ENCODE results near the gene ACER3.

DNA sequence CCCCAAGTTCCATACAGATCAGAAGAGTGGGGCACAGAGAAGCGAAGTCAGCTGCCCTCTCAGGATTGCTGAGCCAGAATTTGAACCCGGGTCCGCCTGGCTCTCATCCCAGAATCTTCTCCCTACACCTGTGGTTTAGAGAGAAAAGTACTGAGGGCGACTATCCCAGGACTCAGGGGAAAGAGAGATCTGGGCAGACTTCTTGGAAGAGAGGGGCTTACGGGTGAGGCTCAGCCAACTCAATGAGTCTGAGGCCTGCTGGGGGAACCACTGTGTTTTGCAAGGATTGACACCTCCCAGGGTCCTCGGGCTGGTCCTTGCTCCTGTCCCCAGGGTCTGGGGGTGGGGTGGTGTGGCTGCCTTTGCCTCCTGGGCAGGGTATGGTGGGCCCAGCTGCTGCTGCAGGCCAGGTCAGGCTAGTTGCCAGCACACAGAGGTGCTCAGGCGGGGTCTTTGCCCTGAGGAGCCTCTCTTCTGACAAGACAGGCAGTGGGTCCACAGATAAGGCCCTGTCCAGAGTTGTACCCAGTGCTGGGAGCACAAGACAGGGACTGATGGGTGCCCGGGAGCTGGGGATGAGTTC, 207.2 kb downstream of the ACER3 start:
- TF ChIP-seq, protein P1, sequence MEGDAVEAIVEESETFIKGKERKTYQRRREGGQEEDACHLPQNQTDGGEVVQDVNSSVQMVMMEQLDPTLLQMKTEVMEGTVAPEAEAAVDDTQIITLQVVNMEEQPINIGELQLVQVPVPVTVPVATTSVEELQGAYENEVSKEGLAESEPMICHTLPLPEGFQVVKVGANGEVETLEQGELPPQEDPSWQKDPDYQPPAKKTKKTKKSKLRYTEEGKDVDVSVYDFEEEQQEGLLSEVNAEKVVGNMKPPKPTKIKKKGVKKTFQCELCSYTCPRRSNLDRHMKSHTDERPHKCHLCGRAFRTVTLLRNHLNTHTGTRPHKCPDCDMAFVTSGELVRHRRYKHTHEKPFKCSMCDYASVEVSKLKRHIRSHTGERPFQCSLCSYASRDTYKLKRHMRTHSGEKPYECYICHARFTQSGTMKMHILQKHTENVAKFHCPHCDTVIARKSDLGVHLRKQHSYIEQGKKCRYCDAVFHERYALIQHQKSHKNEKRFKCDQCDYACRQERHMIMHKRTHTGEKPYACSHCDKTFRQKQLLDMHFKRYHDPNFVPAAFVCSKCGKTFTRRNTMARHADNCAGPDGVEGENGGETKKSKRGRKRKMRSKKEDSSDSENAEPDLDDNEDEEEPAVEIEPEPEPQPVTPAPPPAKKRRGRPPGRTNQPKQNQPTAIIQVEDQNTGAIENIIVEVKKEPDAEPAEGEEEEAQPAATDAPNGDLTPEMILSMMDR (IDR thresholded peaks at IDR 0.05): no peak
- TF ChIP-seq EZH2 (IDR thresholded peaks at IDR 0.05; ENCODE audit: borderline replicate concordance, insufficient read depth, low read depth, low read length, poor library complexity, severe bottlenecking): no peak
